GM12878 (cell line): ENCODE results near the gene TNK1. TPM values are rescaled to one million over a fixed set of nuclear protein-coding genes. Genes with fewer than 3 reads are reported as not detected.

Source experiments
- ATAC-seq: fragments of 200-7000 bp; cut with Tn5 transposase; 3 replicates; pipeline ENCODE4 v1.9.1; 2020; ENCODE audit warnings: mild to moderate bottlenecking, moderate library complexity
- BruUV-seq: library from RNA; stranded (reverse); fragments of 400-500 nt; replicated peaks from 2 replicates; lab custom pipeline; 2021; lab: Mats Ljungman, UMichigan
- CTCF ChIA-PET: fragments of 300-600 bp; sonication (Branson Sonifier 250); formaldehyde crosslinking; extraction: SDS; loops from one replicate; lab custom pipeline; 2021; ENCODE audit warnings: inconsistent platforms; lab: Yijun Ruan, JAX
- POLR2A ChIA-PET: fragments of 350-600 bp; formaldehyde crosslinking; extraction: SDS; loops from one replicate; lab custom pipeline; 2021; ENCODE audit warnings: inconsistent platforms; lab: Charles Lee
- RAD21 ChIA-PET: fragments of 300-600 bp; sonication (Branson Sonifier 250); formaldehyde crosslinking; loops from one replicate; lab custom pipeline; 2023; ENCODE audit warnings: antibody characterized with exemption; ENCODE audit not compliant: unreplicated experiment; lab: Charles Lee
- SMC1A ChIA-PET: fragments of 300-600 bp; sonication (Branson Sonifier 250); formaldehyde crosslinking; loops from one replicate; lab custom pipeline; 2023; ENCODE audit not compliant: unreplicated experiment, uncharacterized antibody; lab: Charles Lee
- DNase-seq: peaks from one replicate; pipeline ENCODE4 v3.0.0-alpha.2; 2011; ENCODE audit warnings: low read depth, low spot score
- FAIRE-seq: peaks from 3 replicates; lab custom pipeline; 2011; peaks lifted over from hg19 to GRCh38; lab: Jason Lieb, UNC
- H2AFZ ChIP-seq: 2 replicates; pipeline ENCODE4 v1.6.0; 2011; ENCODE audit warnings: low read depth, low read length, control low read depth; ENCODE audit not compliant: control insufficient read depth
- H3K27ac ChIP-seq: 2 replicates; pipeline ENCODE4 v1.5.1; 2011; ENCODE audit warnings: control low read depth; ENCODE audit not compliant: control insufficient read depth, insufficient read depth
- H3K27me3 ChIP-seq, 2 experiments: replicated peaks in 1 of 2; 2 replicates each; pipeline versions ENCODE4 v1.6.0 to v1.6.1; 2011; ENCODE audit warnings: low read length in 1 of 2; ENCODE audit not compliant: control insufficient read depth in 2 of 2, insufficient read depth in 2 of 2
- H3K36me3 ChIP-seq, 2 experiments: 2 replicates each; pipeline ENCODE4 v1.5.1; 2011; ENCODE audit warnings: low read length in 1 of 2; ENCODE audit not compliant: control insufficient read depth in 2 of 2, insufficient read depth in 2 of 2
- H3K4me1 ChIP-seq: 2 replicates; pipeline ENCODE4 v1.6.1; 2011; ENCODE audit warnings: mild to moderate bottlenecking, low read length, moderate library complexity, mixed read lengths; ENCODE audit not compliant: control insufficient read depth, insufficient read depth
- H3K4me2 ChIP-seq: 2 replicates; pipeline ENCODE4 v1.6.0; 2011; ENCODE audit warnings: control low read depth; ENCODE audit not compliant: control insufficient read depth, insufficient read depth
- H3K4me3 ChIP-seq: fragments of 200-600 bp; sonication (generic); 2 replicates; pipeline ENCODE4 v1.5.1; 2016
- H3K79me2 ChIP-seq: 2 replicates; pipeline ENCODE4 v1.6.0; 2011; ENCODE audit warnings: low read length; ENCODE audit not compliant: control insufficient read depth, insufficient read depth
- H3K9ac ChIP-seq: 2 replicates; pipeline ENCODE4 v1.8.0; 2011; ENCODE audit warnings: low read length, control low read depth, mixed read lengths; ENCODE audit not compliant: control insufficient read depth, insufficient read depth
- H3K9me3 ChIP-seq: replicated peaks from 3 replicates; pipeline ENCODE4 v1.5.1; 2011; ENCODE audit warnings: mild to moderate bottlenecking, low read length; ENCODE audit not compliant: control insufficient read depth, insufficient read depth
- H4K20me1 ChIP-seq: 2 replicates; pipeline ENCODE4 v1.6.0; 2011; ENCODE audit not compliant: control insufficient read depth, insufficient read depth
- CHD4 ChIP-seq: fragments of 200-600 bp; sonication (generic); IDR thresholded peaks from 2 replicates; pipeline ENCODE4 v1.6.1; 2016; ENCODE audit warnings: mild to moderate bottlenecking
- EZH2 ChIP-seq: IDR thresholded peaks from 2 replicates; pipeline ENCODE4 v1.6.1; 2012; ENCODE audit warnings: low read depth, mild to moderate bottlenecking, control low read depth, inconsistent platforms, low read length, borderline replicate concordance; ENCODE audit not compliant: control insufficient read depth
- GATAD2B ChIP-seq: fragments of 450-650 bp; conservative IDR thresholded peaks from 2 replicates; pipeline ENCODE4 v1.6.1; 2017; ENCODE audit warnings: low read depth, mild to moderate bottlenecking, moderate library complexity
- HDAC6 ChIP-seq: fragments of 200-600 bp; sonication (generic); IDR thresholded peaks from one replicate; pipeline ENCODE4 v1.8.0; 2017; ENCODE audit warnings: antibody characterized with exemption; ENCODE audit not compliant: unreplicated experiment
- LARP7 ChIP-seq: fragments of 450-650 bp; IDR thresholded peaks from 2 replicates; pipeline ENCODE4 v1.6.1; 2017; ENCODE audit warnings: mild to moderate bottlenecking
- MYB ChIP-seq: fragments of 150-350 bp; IDR thresholded peaks from 2 replicates; pipeline ENCODE4 v1.6.1; 2014; ENCODE audit warnings: mild to moderate bottlenecking, low read depth, low read length, borderline replicate concordance
- NFXL1 ChIP-seq: fragments of 450-650 bp; IDR thresholded peaks from 2 replicates; pipeline ENCODE4 v1.6.1; 2017; ENCODE audit warnings: antibody characterized with exemption, mild to moderate bottlenecking, borderline replicate concordance
- POLR2A ChIP-seq: IDR thresholded peaks from 2 replicates; pipeline ENCODE4 v1.6.1; 2011; ENCODE audit warnings: low read depth, mild to moderate bottlenecking, low read length
- POLR2AphosphoS2 ChIP-seq: IDR thresholded peaks from 2 replicates; pipeline ENCODE4 v1.6.1; 2011; ENCODE audit warnings: low read depth, mild to moderate bottlenecking, low read length, improper control_type of control experiment, moderate library complexity
- RELA ChIP-seq: fragments of 450-650 bp; IDR thresholded peaks from 2 replicates; pipeline ENCODE4 v1.8.0; 2014; ENCODE audit warnings: borderline replicate concordance; ENCODE audit not compliant: partially characterized antibody
- SIN3A ChIP-seq: IDR thresholded peaks from 2 replicates; pipeline ENCODE4 v1.6.1; 2012; ENCODE audit warnings: low read depth, low read length, improper control_type of control experiment
- SPI1 ChIP-seq: IDR thresholded peaks from 2 replicates; pipeline ENCODE4 v1.6.1; 2011; ENCODE audit warnings: low read depth, mild to moderate bottlenecking, low read length, moderate library complexity, borderline replicate concordance; ENCODE audit not compliant: insufficient read depth
- SREBF2 ChIP-seq: IDR thresholded peaks from 2 replicates; pipeline ENCODE4 v1.6.1; 2012; ENCODE audit warnings: mild to moderate bottlenecking, low read length
- TCF12 ChIP-seq: IDR thresholded peaks from 2 replicates; pipeline ENCODE4 v1.6.1; 2011; ENCODE audit warnings: low read depth, mild to moderate bottlenecking, low read length
- TCF3 ChIP-seq: IDR thresholded peaks from 2 replicates; pipeline ENCODE4 v1.6.1; 2012; ENCODE audit warnings: low read depth, mild to moderate bottlenecking, low read length, borderline replicate concordance; ENCODE audit not compliant: insufficient read depth
- WRNIP1 ChIP-seq: IDR thresholded peaks from 2 replicates; pipeline ENCODE4 v1.6.1; 2011; ENCODE audit warnings: low read depth, low read length, improper control_type of control experiment, borderline replicate concordance
- ZNF207 ChIP-seq: fragments of 450-650 bp; IDR thresholded peaks from 2 replicates; pipeline ENCODE4 v1.6.1; 2014; ENCODE audit warnings: antibody characterized with exemption, mild to moderate bottlenecking, borderline replicate concordance
- ZNF217 ChIP-seq: fragments of 450-650 bp; IDR thresholded peaks from 2 replicates; pipeline ENCODE4 v1.6.1; 2017; ENCODE audit warnings: antibody characterized with exemption, mild to moderate bottlenecking
- WGBS: methylation state at CpG from one replicate; pipeline ENCODE4 v1.1.6; 2016; ENCODE audit warnings: low lambda C conversion rate; ENCODE audit not compliant: insufficient replicate concordance, insufficient coverage; ENCODE audit errors: missing lambda C conversion rate; 5-methylcytosine and 5-hydroxymethylcytosine counted together
- in situ Hi-C: fragments of 300-500 bp; cut with MboI; formaldehyde crosslinking; loops from 9 replicates; pipeline ENCODE4 v1.14.3; 2018; ENCODE audit warnings: mixed read lengths
- intact Hi-C: fragments of 100-400 bp; cut with micrococcal nuclease; formaldehyde crosslinking; loops from one replicate; pipeline ENCODE4 v1.14.2; 2022; ENCODE audit not compliant: unreplicated experiment
- polyA plus RNA-seq, 11 experiments: library from polyadenylated mRNA; depleted of rRNA in 4 of 11; unstranded in 6 of 11; stranded (reverse) in 5 of 11; fragments of >200 nt; fragmentation: Nextera tagmentation in 4 of 11; fragmentation: Illumina TruSeq in 1 of 11; extraction: Ambion mirVana in 4 of 11; extraction: Trizol in 1 of 11; gene quantifications; 1 replicate in 1 of 11; 2 replicates in 10 of 11; pipeline versions ENCODE4 v1.2.1 to v1.2.3, GENCODE V29; 2011 to 2016; ENCODE audit warnings: inconsistent platforms in 2 of 11, missing spikeins in 2 of 11, low read depth in 1 of 11
- total RNA-seq, 4 experiments: library from RNA; depleted of rRNA in 3 of 4; stranded (reverse); fragments of >200 nt in 3 of 4; fragmentation: Illumina TruSeq in 1 of 4; extraction: Trizol in 1 of 4; gene quantifications; 2 replicates each; pipeline versions ENCODE4 v1.2.1 to v1.2.3, GENCODE V29; 2013 to 2021
- TF ChIP-seq, protein P1 (sequence below): fragments of 450-650 bp; IDR thresholded peaks from 2 replicates; pipeline ENCODE4 v1.6.1; 2016; ENCODE audit warnings: mild to moderate bottlenecking

Gene TNK1
- total and polyA plus RNA-seq, 10 of the 15 experiments (the other 5 are each of a cell fraction or from before 2014, with no cell fraction given), result 0.06 to 2.5 (median 0.70) TPM

GRCh38 chr17:7431231-7431630 is 50.3 kb downstream of the TNK1 start:
- POLR2A ChIA-PET, result interaction anchor here (0.5 kb wide), 1 partner anchor 21 kb away, joined by 4 read pairs; no protein-coding TSS in a partner anchor
- intact Hi-C loops, result loop anchor here (10.0 kb wide), 1 partner anchor 386 kb away; the partner anchor contains the start of gene SLC16A11

More at GRCh38 chr17:7431231-7431630, 50.3 kb downstream of the TNK1 start:
- BruUV-seq, result no TSS peak
- ChIA-PET SMC1A (no interaction called here), CTCF (interaction anchor here (0.6 kb wide), 1 partner anchor 16 kb away, joined by 3 read pairs; no protein-coding TSS in a partner anchor), RAD21 (no interaction called here)
- ATAC-seq (no peak), FAIRE-seq (no peak), DNase-seq (no peak)
- TF ChIP-seq LARP7 (no peak), EZH2 (no peak), ZNF217 (no peak), SREBF2 (no peak), TCF12 (no peak), POLR2A (no peak), NFXL1 (no peak), HDAC6 (no peak), CHD4 (no peak), RELA (no peak), SPI1 (no peak), MYB (no peak), POLR2AphosphoS2 (no peak), GATAD2B (no peak), TCF3 (no peak), ZNF207 (no peak), SIN3A (no peak), WRNIP1 (no peak)
- TF ChIP-seq, protein P1, sequence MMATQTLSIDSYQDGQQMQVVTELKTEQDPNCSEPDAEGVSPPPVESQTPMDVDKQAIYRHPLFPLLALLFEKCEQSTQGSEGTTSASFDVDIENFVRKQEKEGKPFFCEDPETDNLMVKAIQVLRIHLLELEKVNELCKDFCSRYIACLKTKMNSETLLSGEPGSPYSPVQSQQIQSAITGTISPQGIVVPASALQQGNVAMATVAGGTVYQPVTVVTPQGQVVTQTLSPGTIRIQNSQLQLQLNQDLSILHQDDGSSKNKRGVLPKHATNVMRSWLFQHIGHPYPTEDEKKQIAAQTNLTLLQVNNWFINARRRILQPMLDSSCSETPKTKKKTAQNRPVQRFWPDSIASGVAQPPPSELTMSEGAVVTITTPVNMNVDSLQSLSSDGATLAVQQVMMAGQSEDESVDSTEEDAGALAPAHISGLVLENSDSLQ, result no peak
- Histone ChIP-seq H3K4me2 (no peak overlapping the region), H4K20me1 (no peaks in the 10 kb centered on the region), H3K9ac (no peak overlapping the region), H3K4me3 (no peak overlapping the region), H3K27me3 (no peaks in the 10 kb centered on the region), H2AFZ (no peak overlapping the region), H3K36me3 (no peaks in the 10 kb centered on the region), H3K9me3 (no peaks in the 10 kb centered on the region), H3K4me1 (peaks cover 2% of the 10 kb centered on the region), H3K79me2 (peaks cover 2% of the 10 kb centered on the region; the same call in 1 of the 2 replicates), H3K27ac (no peak overlapping the region)
- 0% methylated on average over 1 of the region's 1 CpG for WGBS
- in situ Hi-C loops, result no loop called here
